AG04449 (cell line): ENCODE results near the gene CD52.
"Not testable (repeated sequence)": the region's sequence is repeated elsewhere in the genome, so short reads cannot be mapped to it uniquely, and the experiment has no call there.

Source experiments
- CTCF ChIA-PET: fragments of 350-600 bp; formaldehyde crosslinking; extraction: SDS; loops from one replicate; lab custom pipeline; 2021; ENCODE audit warnings: antibody characterized with exemption; lab: Yijun Ruan, JAX
- POLR2A ChIA-PET: fragments of 400-600, 350-600 bp; formaldehyde crosslinking; extraction: SDS; loops from one replicate; lab custom pipeline; 2020; ENCODE audit warnings: antibody characterized with exemption, inconsistent platforms; lab: Yijun Ruan, JAX
- DNase-seq: peaks from one replicate; pipeline ENCODE4 v3.0.0-alpha.2; 2010; ENCODE audit warnings: low read depth, low spot score
- H3K4me3 ChIP-seq: 2 replicates; pipeline ENCODE4 v1.5.1; 2011; ENCODE audit warnings: low read depth, mild to moderate bottlenecking, control low read depth, low read length
- TF ChIP-seq, protein P1 (sequence below): IDR thresholded peaks from one replicate; pipeline ENCODE4 v1.5.1; 2011; ENCODE audit warnings: mild to moderate bottlenecking, moderate library complexity, low read length, control low read depth, inconsistent platforms; ENCODE audit not compliant: insufficient read depth; ENCODE audit errors: missing control alignments

The CD52 gene

DNA sequence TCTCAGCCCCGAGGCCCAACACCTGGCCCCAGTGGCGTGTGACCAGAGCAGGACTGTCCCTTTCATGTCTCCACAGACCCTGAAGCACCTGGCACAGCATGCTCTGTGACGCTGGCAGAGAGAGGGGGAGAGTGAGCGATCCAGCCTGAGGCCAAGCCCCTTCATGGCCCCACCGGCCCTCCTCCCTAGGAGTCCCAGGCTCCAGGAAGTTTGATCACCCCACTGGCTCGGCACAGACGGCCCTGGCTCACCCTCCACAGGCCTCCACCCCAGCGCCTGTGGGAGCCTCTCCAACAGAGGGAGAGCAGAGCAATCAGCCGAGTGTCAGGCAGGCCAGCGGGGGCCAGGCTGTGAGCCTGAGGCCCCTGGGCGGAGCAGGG is 26.9 kb upstream of the CD52 start:
- ChIA-PET CTCF (interaction anchor here (1.8 to 5.7 kb wide), 2 partner anchors 14 to 31 kb away, joined by 10 to 36 read pairs; partner anchors contain the start of gene SH3BGRL3), POLR2A (no interaction called here)
- TF ChIP-seq, protein P1, sequence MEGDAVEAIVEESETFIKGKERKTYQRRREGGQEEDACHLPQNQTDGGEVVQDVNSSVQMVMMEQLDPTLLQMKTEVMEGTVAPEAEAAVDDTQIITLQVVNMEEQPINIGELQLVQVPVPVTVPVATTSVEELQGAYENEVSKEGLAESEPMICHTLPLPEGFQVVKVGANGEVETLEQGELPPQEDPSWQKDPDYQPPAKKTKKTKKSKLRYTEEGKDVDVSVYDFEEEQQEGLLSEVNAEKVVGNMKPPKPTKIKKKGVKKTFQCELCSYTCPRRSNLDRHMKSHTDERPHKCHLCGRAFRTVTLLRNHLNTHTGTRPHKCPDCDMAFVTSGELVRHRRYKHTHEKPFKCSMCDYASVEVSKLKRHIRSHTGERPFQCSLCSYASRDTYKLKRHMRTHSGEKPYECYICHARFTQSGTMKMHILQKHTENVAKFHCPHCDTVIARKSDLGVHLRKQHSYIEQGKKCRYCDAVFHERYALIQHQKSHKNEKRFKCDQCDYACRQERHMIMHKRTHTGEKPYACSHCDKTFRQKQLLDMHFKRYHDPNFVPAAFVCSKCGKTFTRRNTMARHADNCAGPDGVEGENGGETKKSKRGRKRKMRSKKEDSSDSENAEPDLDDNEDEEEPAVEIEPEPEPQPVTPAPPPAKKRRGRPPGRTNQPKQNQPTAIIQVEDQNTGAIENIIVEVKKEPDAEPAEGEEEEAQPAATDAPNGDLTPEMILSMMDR: no peak
- no peak overlapping the region for H3K4me3 ChIP-seq
- DNase-seq: no peak

DNA sequence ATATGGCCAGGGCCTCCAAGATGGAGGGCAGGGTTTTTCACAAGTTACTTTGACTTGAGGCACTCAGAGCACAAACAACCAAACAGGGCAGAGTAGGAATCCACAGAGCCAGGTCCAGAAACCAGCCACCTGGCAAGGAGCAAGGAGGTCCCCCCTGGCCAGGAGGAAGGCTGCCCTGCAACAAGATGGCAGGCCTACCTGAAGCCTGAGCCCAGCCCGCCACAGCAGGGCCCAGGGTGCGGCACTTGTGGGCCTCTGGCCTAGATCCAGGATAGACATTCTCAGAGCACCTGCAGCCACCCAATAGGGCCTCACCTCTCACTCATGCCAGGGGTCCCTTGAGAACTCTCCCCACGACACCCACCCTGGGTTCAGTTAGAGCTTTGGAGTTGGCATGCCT is 26.3 kb upstream of the CD52 start:
- CTCF ChIA-PET: interaction anchor here (1.8 to 5.7 kb wide), 2 partner anchors 14 to 30 kb away, joined by 10 to 36 read pairs; partner anchors contain the start of gene SH3BGRL3
- DNase-seq: no peak
- POLR2A ChIA-PET: no interaction called here
- TF ChIP-seq, protein P1: no peak
- H3K4me3 ChIP-seq: no peak overlapping the region

DNA sequence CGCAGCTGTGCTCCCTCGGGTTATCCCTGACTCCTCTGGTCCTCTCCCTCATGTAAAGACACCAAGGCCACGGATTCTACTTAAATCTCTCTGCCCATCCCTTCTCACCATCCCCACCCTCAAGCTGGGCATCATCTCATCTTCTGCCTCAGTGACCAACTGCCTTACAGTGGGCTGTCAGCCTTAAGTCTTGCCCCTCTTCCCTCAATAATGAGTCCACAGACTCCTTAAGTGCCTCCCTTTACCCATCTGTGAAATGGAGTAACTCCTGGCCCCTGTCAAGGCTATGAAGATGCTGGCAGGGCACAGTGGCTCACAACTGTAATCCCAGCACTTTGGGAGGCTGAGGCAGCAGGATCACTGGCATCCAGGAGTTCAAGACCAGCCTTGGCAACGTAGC is 25.8 kb upstream of the CD52 start:
- CTCF ChIA-PET: interaction anchor here (1.1 to 5.7 kb wide), 2 partner anchors 11 to 15 kb away, joined by 4 to 36 read pairs; partner anchors contain the start of gene SH3BGRL3
- TF ChIP-seq, protein P1: no peak
- no peak for DNase-seq
- POLR2A ChIA-PET: interaction anchor here (0.5 kb wide), 1 partner anchor 11 kb away, joined by 3 read pairs; no protein-coding TSS in a partner anchor
- H3K4me3 ChIP-seq: no peak overlapping the region

DNA sequence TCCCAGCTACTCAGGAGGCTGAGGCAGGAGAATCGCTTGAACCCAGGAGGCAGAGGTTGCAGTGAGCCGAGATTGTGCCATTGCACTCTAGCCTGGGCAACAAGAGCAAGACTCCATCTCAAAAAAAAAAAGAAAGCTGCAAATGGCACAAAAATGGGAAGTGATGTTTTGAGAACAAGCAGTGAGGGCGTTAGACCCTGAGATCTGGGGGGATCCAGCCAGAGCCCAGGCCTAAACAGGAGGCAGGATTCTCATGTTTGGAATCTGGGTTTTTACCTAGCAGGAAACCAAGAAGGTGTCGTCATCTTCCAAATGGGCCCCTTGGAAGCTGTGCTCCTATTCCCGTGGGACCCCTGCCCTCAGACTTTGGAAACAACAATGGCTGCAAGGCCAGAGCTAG is 25.0 kb upstream of the CD52 start:
- not testable (repeated sequence) for H3K4me3 ChIP-seq
- POLR2A ChIA-PET: interaction anchor here (0.5 kb wide), 1 partner anchor 11 kb away, joined by 3 read pairs; no protein-coding TSS in a partner anchor

DNA sequence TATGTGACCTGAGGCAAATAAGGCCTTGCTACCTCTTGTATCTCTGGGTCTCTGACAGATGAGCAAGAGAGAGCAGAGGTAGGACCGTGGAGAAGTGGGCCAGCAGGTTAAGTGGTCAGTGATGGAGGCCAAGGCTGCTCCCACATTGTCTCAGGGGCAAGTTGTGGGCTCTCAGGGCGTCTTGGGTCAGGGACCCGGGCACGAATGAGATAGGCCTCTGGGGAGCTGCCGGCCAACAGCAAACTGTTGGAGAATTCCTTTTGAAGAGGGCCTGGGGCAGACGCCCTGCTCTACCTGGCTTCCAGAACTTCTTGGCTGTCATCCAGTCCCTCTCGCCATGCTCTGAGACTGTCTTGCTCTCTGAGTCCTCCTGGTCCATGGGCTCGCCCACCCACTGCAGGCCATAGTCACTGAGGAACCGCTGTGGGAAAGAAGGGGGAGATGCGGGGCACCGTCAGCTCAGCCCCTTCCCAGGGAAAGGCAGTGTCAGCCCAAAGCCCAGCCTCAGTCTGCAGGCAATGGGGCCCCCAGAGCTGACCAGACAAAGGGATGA is 23.8 kb upstream of the CD52 start:
- ChIA-PET CTCF (interaction anchor here (1.1 to 1.6 kb wide), 2 partner anchors 9 to 18 kb away, joined by 3 to 12 read pairs; no protein-coding TSS in a partner anchor), POLR2A (no interaction called here)
- no peak for DNase-seq

More for the DNA sequence above, 25.0 kb upstream of the CD52 start:
- not testable (repeated sequence) for DNase-seq
- CTCF ChIA-PET: interaction anchor here (1.1 to 5.7 kb wide), 2 partner anchors 12 to 16 kb away, joined by 4 to 36 read pairs; partner anchors contain the start of gene SH3BGRL3

DNA sequence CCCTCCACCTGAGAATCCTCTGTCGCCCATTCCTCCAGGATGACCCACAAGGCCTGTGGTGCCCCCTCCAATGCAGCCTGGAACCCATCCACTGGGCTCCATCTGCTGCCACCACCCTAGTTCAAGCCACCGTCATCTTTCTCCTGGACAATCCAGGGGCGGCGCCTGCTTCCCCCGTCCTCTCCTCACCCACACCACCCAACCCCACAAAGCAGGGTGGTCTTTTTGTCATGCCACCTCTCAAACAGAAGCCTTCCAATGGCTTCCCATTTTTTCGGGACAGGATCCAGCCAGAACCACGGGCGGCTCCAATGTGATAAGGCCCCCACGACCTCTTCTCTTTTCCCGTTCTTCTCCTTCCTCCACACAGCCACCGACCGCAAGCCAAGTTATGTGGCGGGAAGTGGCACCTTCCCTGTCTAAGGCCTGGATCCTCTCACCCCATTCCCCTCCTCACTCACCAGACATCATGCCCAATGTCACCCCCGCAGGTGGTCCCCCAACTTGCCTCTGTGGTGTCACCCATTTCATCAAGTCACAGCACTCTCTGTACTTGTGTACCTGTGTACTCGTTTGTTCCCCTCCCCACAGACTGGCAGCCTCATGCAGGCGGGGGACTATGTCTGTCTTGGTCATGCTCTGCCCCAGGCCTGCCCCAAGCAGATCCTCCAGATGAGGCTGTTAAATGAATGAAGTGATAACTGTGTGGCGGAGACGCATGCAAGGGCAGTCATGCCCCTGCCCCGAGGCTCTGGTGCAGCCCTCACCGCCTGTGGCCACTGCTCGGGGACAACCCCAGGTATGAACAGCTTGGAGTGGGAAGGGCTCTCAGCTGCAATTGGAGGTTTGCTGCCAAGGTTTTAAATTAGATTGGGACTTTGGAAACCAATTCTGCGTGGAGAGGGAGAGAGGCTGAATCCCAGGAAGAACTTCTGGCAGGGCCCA is 22.3 kb upstream of the CD52 start:
- ChIA-PET CTCF (interaction anchor here (1.5 to 6.6 kb wide), 4 partner anchors 10 to 69 kb away, joined by 6 to 36 read pairs (median 10); no protein-coding TSS in a partner anchor), POLR2A (no interaction called here)
- no peak overlapping the region for H3K4me3 ChIP-seq
- TF ChIP-seq, protein P1: no peak
- no peak for DNase-seq

More for the DNA sequence above, 23.8 kb upstream of the CD52 start:
- TF ChIP-seq, protein P1: no peak
- no peak overlapping the region for H3K4me3 ChIP-seq
